ENCODE data around the gene SEMA4B.
A peak's percentile ranks its signal among the peaks of the same experiment; 100 is the strongest.
"Not testable (repeated sequence)": the region's sequence is repeated elsewhere in the genome, so short reads cannot be mapped to it uniquely, and the experiment has no call there.

The SEMA4B gene

DNA sequence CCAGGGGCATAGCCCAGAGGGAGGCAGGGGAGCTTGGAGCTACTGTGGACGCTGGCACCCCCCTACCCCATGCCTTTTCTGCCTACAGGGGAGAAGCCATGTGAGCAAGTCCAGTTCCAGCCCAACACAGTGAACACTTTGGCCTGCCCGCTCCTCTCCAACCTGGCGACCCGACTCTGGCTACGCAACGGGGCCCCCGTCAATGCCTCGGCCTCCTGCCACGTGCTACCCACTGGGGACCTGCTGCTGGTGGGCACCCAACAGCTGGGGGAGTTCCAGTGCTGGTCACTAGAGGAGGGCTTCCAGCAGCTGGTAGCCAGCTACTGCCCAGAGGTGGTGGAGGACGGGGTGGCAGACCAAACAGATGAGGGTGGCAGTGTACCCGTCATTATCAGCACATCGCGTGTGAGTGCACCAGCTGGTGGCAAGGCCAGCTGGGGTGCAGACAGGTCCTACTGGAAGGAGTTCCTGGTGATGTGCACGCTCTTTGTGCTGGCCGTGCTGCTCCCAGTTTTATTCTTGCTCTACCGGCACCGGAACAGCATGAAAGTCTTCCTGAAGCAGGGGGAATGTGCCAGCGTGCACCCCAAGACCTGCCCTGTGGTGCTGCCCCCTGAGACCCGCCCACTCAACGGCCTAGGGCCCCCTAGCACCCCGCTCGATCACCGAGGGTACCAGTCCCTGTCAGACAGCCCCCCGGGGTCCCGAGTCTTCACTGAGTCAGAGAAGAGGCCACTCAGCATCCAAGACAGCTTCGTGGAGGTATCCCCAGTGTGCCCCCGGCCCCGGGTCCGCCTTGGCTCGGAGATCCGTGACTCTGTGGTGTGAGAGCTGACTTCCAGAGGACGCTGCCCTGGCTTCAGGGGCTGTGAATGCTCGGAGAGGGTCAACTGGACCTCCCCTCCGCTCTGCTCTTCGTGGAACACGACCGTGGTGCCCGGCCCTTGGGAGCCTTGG lies 27.0 kb downstream of the SEMA4B start:
- DNase-seq: no peak

GRCh38 chr15:90228960-90229359 lies 27.8 kb downstream of the SEMA4B start:
- DNase-seq: no peak

DNA sequence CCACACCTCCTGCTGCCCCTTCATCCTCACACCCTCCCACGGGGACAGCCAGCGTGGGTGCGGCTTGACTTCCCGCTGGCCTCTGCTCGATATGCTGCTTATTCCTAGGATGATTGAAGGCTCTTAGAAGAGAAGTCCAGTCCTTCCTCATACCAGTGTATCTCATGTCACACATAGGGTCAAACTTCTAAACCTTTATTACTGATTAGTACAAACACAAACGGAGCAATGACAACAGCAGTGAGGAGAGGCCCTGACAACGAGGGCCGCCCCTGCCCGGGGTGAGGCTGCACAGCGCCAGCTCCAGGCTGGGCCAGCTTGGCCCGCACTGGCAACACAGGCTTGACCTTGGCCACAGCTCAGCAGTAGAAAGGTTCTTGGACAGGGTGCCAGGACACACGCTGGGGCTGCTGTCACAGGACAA lies 29.0 kb downstream of the SEMA4B start:
- DNase-seq: no peak

DNA sequence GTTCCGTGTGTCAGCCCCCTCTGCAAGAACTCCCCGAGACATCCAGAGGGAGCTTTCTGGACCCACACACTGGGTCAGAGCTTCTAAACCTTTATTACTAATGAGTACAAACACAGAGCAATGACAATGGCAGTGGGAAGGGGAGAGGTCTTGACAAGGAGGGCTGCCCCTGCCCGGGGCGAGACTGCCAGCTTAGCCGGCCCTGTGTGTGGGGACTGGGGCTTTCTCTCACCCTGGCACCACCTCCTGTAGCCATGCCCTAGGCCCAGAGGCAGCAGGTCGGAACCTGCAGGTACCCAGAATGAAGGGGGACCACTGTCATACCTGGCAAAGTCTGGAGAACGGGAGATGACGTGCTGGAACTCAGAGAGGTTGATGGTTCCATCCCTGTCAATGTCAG lies 29.5 kb downstream of the SEMA4B start:
- no peak for DNase-seq

DNA sequence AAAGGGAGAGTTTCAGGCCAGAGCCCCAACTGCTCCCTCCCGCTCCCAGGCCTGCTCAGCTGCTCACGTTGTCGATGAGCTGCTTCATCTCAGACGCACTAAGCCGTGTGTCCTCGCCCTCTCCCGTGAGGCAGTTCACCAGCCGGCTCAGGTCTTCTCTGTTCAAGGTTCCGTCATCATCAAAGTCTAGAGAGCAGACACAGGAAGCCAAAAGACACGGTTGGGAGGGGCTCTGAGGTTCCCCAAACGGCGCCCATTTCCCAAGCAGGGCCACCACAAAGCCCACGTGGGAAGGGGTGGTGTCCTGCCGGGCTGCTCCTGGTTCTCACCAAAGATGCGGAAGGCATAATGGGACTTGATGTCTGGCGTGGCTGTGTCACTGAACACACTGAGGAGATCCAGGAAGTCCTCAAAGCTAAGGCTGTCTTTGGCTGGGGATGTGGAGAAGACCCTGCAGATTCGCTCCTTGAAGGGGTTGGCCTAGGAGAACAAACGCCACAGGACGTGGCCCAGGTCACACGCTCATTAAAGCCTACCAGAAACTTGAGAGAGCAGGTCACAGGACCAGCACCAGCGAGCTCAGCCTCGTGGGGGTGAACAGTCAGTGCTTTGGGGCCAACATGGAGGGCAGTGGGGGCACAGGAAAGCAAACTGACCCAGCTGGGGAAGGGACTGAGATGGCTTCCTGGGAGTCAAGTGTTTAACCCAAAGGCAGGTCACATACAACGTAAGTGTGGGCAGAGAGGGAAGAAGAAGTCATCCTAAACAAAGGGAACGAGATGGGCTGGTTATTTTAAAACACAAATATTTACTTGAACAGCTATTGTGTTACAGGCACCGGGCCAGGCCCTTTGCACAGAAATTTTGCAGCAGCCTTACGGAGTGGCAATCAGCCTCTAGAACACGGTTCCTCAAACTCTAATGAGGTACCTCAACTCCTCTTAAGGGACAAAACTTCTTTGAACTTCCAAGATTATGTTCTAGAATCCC lies 30.2 kb downstream of the SEMA4B start:
- DNase-seq: peak; percentile 45

DNA sequence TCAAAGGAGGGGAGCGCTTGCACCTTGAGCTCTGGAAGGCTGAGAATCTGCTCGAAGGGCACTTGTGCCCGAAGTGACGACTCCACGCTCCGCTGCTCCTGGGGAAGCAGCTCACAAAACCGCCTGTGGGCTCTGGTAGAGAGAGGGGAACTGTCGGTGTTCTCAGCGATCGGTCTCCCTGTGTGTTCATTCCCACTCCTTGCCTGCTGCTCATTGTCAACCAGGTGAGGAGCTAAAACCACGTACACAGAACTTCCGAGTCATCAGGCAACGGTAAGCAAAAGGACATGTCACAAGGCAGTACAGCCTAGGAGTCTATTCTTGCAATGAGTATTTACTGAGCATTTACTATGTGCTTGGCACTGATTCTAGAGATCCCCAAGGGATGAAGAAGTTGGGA lies 31.1 kb downstream of the SEMA4B start:
- DNase-seq: no peak

- DNase-seq: no peak
These were observed 31.8 kb downstream of the SEMA4B start for GRCh38 chr15:90232941-90233386.

GRCh38 chr15:90233387-90234095 lies 32.4 kb downstream of the SEMA4B start, which contains the start of gene CIB1:
Gene CIB1, minus strand, starts transcription at chr15:90233941. Its CDS starts 56 bp downstream, at chr15:90233885.
- peak; percentile 99 for DNase-seq

- DNase-seq: peak; percentile 41
These were observed 33.2 kb downstream of the SEMA4B start, which contains the start of gene GDPGP1 for GRCh38 chr15:90234096-90234988. Gene GDPGP1, plus strand, starts transcription at chr15:90234209. Its CDS starts 6,700 bp downstream, at chr15:90240909.

GRCh38 chr15:90239371-90239770 lies 38.2 kb downstream of the SEMA4B start:
- DNase-seq: peak; percentile 24

DNA sequence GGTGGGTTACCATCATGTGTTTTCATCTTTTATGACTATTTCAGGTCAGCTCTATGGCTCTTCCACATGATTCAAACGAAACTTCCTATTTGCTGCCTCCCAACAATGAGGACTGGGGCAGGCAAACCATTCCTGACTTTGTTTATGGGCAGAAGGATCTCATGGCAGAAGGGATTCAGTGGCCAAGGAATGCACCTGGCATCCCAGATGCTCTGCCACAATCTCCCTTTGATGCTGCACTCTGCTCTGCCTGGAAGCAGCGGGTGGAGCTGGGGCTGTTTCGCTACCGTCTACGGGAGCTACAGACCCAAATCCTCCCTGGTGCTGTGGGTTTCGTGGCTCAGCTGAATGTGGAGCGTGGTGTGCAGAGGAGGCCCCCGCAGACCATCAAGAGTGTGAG lies 39.7 kb downstream of the SEMA4B start:
- no peak for DNase-seq

DNA sequence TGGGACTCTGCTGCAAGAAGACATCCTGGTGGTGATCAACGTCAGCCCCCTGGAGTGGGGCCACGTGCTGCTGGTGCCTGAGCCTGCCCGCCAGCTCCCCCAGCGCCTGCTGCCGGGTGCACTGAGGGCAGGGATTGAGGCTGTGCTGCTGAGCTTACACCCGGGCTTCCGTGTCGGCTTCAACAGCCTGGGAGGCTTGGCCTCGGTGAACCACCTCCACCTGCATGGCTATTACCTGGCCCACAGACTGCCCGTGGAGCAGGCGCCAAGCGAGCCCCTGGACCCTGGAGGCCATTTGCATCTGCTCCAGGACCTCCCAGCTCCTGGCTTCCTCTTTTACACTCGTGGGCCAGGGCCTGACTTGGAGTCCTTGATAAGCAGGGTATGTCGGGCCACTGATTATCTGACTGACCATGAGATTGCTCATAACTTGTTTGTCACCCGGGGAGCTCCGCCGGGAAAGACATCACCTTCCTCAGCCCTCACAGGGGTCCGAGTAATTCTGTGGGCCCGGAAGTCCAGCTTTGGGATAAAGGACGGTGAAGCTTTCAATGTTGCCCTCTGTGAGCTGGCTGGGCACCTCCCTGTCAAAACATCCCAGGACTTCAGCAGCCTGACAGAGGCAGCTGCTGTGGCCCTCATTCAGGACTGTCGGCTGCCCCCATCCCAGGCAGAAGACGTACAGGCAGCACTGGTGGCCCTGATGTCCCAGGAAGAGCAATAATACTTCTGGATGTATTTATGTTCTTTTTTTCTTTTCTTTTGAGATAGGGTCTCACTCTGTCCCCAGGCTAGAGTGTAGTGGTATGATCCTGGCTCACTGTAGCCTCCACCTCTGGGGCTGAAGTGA lies 40.4 kb downstream of the SEMA4B start:
- DNase-seq: peak; percentile 61

GRCh38 chr15:90243943-90244639 lies 43.0 kb downstream of the SEMA4B start:
- DNase-seq: no peak

- no peak for DNase-seq
These were observed 47.7 kb downstream of the SEMA4B start for GRCh38 chr15:90248789-90249202.

DNA sequence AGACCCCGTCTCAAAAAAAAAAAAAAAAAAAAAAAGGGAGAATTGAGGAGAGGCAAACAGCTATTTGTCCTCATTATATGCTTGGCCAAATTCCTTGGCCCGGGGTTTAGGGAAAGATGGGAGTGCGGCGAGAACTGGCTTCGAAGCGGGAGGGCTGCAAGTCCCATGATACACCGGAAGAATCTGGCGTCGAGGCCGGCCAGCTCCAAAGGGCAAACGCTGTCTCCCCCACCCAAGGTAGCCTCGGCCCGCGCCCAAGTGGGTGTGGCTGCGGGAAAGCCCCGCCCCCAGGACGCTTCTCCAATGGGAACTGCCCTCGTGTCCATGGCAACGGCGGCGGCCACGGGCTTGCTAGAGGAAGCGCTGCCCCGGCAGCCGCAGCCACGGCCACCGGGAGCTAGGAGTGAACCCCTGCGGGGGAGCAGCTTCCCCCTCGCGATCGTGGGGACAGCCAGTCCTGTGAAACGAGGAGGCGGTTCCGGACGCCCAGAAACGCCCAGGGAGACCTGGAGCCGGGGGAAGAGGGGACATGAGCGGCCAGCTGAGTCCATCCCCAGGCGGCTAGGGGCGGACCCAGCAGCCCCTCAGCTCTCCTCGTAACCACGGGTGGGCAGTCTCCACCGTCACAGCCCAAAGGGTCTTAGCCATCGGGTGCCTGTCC lies 48.2 kb downstream of the SEMA4B start, which contains the start of gene TTLL13:
Gene TTLL13, plus strand, starts transcription at position 354 of the 661 bp plus-strand sequence. CDS start 1,075 bp downstream, outside the sequence.
- DNase-seq: peak; percentile 95

DNA sequence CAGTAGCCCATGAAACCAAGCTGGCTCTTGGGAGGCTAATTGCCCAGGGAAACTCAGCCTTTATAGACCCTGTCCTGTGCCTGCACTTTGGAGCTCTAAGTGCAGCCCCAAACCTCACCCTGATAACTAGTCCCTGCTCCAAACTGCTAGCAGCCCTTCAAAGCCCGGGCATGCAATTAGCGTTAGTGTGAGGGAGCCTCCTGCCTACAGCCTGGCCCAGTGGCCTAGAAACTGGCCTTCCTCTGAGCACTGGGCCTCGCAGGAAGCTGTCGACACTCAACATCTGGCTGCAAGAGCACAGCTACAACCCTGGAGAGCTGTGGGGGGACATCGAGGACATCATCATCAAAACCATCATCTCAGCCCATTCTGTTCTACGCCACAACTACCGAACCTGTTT lies 56.6 kb downstream of the SEMA4B start:
- no peak for DNase-seq

GRCh38 chr15:90259524-90259923 lies 58.4 kb downstream of the SEMA4B start:
- DNase-seq: no peak

DNA sequence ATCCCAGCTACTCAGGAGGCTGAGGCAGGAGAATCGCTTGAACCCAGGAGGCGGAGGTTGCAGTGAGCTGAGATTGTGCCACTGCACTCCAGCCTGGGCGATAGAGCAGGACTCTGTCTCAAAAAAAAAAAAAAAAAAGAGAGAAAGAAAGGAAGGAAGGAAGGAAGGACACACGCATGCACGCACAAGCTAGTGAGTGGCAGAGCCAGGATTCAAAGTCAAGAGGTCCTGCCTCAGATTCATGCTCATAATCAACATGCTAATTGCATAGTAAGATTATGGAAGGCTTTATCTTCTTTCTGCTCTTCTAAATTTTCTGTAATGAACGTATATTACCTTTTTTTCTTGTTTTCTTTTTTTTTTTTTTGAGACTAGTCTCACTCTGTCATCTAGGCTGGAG lies 59.6 kb downstream of the SEMA4B start:
- not testable (repeated sequence) for DNase-seq

- DNase-seq: no peak
These were observed 60.7 kb downstream of the SEMA4B start for GRCh38 chr15:90261811-90262210.

Data from hematopoietic multipotent progenitor cell treated with erythropoietin and hydrocortisone succinate and interleukin-3 and kit ligand, for 4 days (in vitro differentiated cells).